Immature natural killer cell (primary cell): ENCODE data around the gene WDR1. TPM values are rescaled to one million over a fixed set of nuclear protein-coding genes. Genes with fewer than 3 reads are reported as not detected.

ENCODE experiments used
- DNase-seq, 3 donors: peaks; one replicate each; pipeline ENCODE4 v3.0.0; 2022; ENCODE audit warnings: mixed read lengths in 1 of 3
- H3K27ac Mint-ChIP-seq, 6 donors: one replicate each; pipeline ENCODE4 v1.8.0; 2020; ENCODE audit warnings: mixed read lengths in 6 of 6, mild to moderate bottlenecking in 5 of 6, inconsistent platforms in 4 of 6, moderate library complexity in 3 of 6
- H3K27me3 Mint-ChIP-seq, 3 donors: one replicate each; pipeline ENCODE4 v1.8.0; 2020 to 2021; ENCODE audit warnings: low read depth in 3 of 3, mild to moderate bottlenecking in 3 of 3, mixed read lengths in 3 of 3, moderate library complexity in 3 of 3, inconsistent platforms in 1 of 3
- H3K36me3 Mint-ChIP-seq, 3 donors: one replicate each; pipeline ENCODE4 v1.8.0; 2020; ENCODE audit warnings: mixed read lengths in 3 of 3, inconsistent platforms in 2 of 3, mild to moderate bottlenecking in 2 of 3
- H3K4me1 Mint-ChIP-seq, 2 donors: one replicate each; pipeline ENCODE4 v1.8.0; 2020; ENCODE audit warnings: inconsistent platforms in 2 of 2, mild to moderate bottlenecking in 2 of 2, mixed read lengths in 2 of 2, moderate library complexity in 1 of 2
- H3K4me3 Mint-ChIP-seq, 5 donors: one replicate each; pipeline ENCODE4 v1.8.0; 2020; ENCODE audit warnings: mild to moderate bottlenecking in 5 of 5, mixed read lengths in 5 of 5, inconsistent platforms in 3 of 5, moderate library complexity in 3 of 5
- H3K9me3 Mint-ChIP-seq, 6 donors: one replicate each; pipeline ENCODE4 v1.8.0; 2020; ENCODE audit warnings: mild to moderate bottlenecking in 6 of 6, mixed read lengths in 6 of 6, inconsistent platforms in 4 of 6, moderate library complexity in 3 of 6
- polyA plus RNA-seq, 3 donors: library from polyadenylated mRNA; unstranded; fragments of 300-500 nt; fragmentation: Illumina TruSeq; gene quantifications; one replicate each; pipeline ENCODE4 v1.2.3, GENCODE V29; 2021

WDR1 gene
- polyA plus RNA-seq, 3 donors from 2014 or later: 339 to 509 (median 401) TPM

DNA sequence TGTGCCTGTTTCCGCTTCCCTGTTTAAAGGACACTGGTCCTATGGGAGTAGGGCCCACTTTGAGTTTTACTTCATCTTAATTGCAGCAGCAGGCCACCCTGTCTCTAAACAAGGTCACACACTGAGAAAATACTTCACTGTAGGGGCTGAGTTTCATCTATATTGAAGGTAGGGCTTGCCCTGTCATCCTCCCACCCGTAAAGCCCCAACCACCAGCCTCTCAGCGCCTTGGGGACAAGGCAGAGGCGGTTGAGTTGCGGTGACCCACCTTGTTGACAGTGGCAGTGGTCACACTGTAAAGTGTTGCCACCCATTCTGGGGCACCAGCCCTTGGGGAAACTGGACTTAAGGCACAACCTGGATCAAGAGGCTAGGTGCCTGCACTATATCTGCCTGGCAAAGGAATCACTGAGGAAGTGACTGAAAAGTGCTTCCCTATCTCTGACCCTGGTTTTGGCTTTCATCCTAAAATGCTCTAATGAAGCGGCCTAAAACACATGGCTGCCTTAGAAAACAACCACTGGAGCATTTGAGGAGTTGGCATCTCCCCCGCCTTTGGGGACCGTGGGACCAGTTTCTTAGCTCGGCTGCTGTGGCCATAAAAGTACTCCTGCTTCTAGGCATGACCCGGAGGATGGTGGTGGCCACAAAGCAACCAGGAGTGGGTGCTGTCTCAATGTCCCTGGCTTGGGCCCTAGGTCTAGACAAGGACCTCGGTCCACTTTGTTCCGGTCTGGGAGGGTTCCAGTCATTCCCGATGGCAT is 7.8 kb upstream of the WDR1 start:
- Mint-ChIP-seq H3K27ac (peak overlapping the region in 3 of 6 donors; percentile 17 to 75 (median 74)), H3K27me3 (peaks cover 3 to 11% (median 5%) of the 10 kb centered on the region in 3 donors), H3K4me3 (peak overlapping the region in 1 of 5 donors; percentile 14), H3K9me3 (no peaks in the 10 kb centered on the region), H3K4me1 (peaks cover 10 to 18% of the 10 kb centered on the region in 2 donors), H3K36me3 (no peaks in the 10 kb centered on the region)
- no peak for DNase-seq

DNA sequence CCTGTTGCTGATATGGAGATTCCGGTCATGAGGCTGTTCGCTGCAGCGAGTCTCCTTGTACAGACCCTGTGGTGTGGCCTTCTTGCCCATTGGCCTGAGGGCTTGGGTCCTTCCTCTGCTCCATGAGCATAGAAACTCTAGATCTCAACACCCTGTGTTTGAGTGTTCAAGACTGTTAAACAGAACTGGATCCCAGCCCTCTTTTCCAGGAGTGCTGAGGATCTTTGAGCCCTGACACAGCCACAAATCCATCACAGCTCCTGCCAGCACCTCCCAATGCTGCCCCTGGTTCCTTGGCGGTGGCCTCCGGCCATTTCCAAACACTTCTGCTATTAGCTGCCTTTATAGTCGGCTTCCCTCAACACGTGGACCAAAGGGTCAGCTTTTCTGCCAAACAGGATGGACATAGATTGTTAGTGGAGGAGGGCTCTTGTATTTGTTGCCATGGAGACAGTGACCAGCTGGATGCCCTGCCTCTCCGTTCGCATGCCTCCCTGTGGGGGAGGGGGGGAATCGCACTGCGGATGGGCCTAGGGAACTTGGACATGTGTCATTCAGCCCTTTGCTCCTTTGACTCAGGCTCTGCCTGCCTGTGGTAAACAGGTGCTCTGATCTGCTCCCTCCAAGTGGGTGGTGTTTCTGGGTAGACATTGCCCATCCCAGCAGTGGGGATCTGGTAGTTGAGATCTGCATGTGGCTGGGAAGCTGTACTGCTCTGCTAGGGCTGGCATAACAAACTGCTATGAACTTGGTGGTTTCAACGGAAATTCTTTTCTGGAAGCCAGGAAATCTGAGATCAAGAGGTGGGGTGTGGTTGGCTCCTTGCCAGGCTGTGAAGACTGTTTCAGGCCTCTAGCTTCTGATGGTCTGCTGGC is 6.9 kb upstream of the WDR1 start:
- H3K27me3 Mint-ChIP-seq: peaks cover 2 to 11% (median 3%) of the 10 kb centered on the region in 3 donors
- H3K9me3 Mint-ChIP-seq: no peaks in the 10 kb centered on the region
- peak overlapping the region in 1 of 5 donors; percentile 14 for H3K4me3 Mint-ChIP-seq
- no peaks in the 10 kb centered on the region for H3K36me3 Mint-ChIP-seq
- H3K4me1 Mint-ChIP-seq: peaks cover 12 to 18% of the 10 kb centered on the region in 2 donors
- no peak for DNase-seq
- peak overlapping the region in 2 of 6 donors; percentile 17 to 75 for H3K27ac Mint-ChIP-seq

DNA sequence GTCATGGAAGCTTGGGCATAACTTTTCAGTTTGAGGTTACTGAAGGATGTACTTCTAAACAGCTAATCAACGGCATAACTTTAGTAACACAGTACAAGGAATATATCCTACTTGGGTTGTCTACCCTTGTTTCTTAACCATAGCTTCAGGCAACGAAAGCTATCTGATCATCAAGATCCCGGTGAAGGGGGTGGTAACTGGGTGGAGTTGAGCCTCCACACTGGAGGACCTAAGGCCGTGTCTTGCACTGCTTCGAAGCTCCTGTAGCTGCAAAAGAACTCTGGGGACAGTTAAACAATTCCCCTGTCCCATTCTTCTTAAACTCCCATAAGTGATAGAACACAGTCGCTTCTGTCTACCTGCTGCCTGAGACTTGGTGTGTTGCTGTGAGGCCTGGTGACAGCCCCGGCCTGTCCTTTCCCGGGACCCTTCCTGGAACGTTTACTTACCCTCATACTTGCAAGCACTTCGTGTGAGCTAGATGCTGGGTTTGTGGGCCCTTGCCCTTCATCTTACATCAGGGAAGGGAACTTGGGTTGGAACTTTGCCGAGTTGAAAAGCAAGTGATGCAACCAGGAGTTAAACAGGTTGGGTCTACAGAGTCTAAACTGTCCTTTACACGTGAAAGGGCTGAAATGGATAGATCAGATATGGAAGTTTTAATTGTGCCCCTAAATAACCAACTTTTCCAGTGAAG is 5.8 kb upstream of the WDR1 start:
- peak overlapping the region in 1 of 6 donors; percentile 31 for H3K27ac Mint-ChIP-seq

DNA sequence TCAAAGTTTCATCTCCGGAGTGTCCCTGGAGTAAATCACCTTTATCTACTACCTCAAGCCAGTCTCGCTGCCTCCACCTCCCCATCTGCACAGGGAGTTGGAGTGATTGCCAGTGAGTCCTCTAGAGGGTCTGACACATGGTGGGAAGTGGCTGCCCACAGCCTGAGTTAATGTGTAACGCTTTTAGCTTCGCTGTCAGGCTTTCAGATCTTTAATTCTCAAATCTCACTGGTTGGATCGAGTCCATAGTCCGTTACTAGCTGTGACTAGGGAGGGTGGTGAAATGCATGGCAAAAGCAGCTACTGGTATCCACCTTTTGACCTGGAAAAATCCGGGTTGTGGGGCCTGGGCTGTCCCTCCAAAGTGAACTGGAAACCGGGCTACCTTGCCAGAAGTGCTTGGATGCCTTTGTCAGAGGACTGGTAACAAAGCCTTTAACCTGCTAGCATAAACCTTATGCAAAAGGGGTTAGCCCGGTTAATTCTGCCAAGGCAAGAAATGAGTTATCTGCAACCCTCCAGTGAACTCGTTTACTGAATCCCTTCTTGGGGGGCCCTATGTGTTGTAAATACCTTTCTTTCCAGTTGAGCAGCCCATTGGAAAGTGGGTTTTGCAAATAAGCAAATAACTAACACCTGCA is 5.1 kb upstream of the WDR1 start:
- Mint-ChIP-seq H3K27ac (peak overlapping the region in 1 of 6 donors; percentile 2), H3K9me3 (no peaks in the 10 kb centered on the region), H3K27me3 (peaks cover 7 to 15% (median 12%) of the 10 kb centered on the region in 3 donors), H3K36me3 (no peaks in the 10 kb centered on the region), H3K4me3 (no peak overlapping the region), H3K4me1 (peaks cover 19 to 33% of the 10 kb centered on the region in 2 donors)
- DNase-seq: no peak

More for the DNA sequence above, 5.8 kb upstream of the WDR1 start:
- DNase-seq: no peak
- H3K4me3 Mint-ChIP-seq: no peak overlapping the region
- H3K4me1 Mint-ChIP-seq: peaks cover 14 to 26% of the 10 kb centered on the region in 2 donors
- H3K27me3 Mint-ChIP-seq: peaks cover 1 to 14% (median 6%) of the 10 kb centered on the region in 3 donors
- H3K9me3 Mint-ChIP-seq: no peaks in the 10 kb centered on the region
- no peaks in the 10 kb centered on the region for H3K36me3 Mint-ChIP-seq

DNA sequence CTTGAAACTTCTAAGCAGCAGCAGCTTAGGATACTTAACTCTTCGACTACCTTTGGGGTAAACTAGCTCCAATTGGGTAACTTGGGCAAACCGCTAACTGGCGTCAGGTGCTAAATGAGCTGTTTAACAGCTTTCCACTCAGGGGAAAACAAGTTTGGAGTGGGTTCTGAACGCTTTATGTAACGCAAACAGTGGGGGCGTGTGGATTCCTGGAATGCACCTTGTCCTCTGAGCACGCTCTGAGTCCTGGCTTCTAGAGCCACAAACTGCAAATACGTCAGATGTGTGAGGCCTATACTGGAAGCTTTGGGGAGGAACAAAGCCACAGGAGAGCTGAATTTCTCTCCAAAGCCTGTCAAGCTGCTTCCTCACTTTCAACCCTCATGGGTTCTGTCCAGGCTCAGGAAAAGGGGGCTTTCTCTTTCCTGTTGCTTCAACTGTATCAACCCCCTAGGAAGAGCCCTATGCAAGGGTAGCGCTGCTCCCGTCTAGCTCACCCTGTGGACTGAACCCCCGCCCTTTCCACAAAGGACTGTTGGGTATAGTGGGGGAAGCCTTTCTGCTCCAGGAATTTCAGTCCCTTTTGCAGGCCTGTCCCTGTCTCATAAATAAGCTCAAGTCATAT is 4.5 kb upstream of the WDR1 start:
- H3K4me3 Mint-ChIP-seq: no peak overlapping the region
- no peak for DNase-seq
- peak overlapping the region in 1 of 6 donors; percentile 2 for H3K27ac Mint-ChIP-seq
- H3K27me3 Mint-ChIP-seq: peaks cover 7 to 16% (median 14%) of the 10 kb centered on the region in 3 donors
- no peaks in the 10 kb centered on the region for H3K36me3 Mint-ChIP-seq
- peaks cover 19 to 34% of the 10 kb centered on the region in 2 donors for H3K4me1 Mint-ChIP-seq
- H3K9me3 Mint-ChIP-seq: no peaks in the 10 kb centered on the region

DNA sequence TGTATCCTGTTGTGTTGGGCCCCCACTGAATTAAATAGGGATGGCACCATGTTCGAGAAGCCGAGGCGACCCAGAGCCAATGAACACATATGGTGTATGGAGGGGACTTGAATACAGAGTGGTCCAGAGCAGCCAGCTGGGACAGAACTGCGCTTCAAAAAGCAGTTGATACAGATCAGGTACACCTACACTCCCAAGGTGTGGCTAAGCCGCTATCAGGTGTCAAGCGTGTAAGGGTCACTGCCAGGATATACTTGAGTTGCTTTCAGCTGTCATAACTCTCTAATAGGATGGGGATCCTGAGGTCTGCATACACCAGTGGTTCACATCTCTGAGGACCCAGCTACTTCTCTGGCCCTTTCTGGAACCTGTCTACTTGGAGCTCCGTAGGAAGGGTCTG is 3.2 kb upstream of the WDR1 start:
- no peaks in the 10 kb centered on the region for H3K9me3 Mint-ChIP-seq
- peaks cover 29 to 47% of the 10 kb centered on the region in 2 donors for H3K4me1 Mint-ChIP-seq
- H3K27me3 Mint-ChIP-seq: peaks cover 11 to 17% (median 16%) of the 10 kb centered on the region in 3 donors
- H3K4me3 Mint-ChIP-seq: no peak overlapping the region
- no peak overlapping the region for H3K27ac Mint-ChIP-seq
- peaks cover 0 to 4% (median 0%) of the 10 kb centered on the region in 3 donors for H3K36me3 Mint-ChIP-seq
- DNase-seq: no peak

DNA sequence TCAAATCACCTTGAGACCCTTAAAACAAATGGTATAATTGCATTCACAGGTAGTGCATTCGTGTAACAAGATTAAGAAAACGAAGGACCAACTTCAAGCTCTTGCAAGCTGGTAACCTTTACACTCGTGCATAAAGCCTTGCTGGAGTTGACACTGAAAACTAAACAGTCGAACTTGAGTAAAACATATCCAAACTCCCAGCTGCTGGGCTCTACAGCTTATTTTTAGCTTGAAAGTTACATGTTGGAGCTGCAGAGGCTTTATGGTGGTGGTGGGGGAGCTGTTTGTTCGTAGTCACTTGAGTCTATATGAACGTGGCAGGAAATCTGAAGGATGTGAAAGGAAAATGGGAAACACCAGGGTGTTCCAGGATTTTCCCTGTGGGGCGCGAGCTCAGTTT is 2.7 kb upstream of the WDR1 start:
- Mint-ChIP-seq H3K36me3 (peaks cover 0 to 8% (median 0%) of the 10 kb centered on the region in 3 donors), H3K27ac (no peak overlapping the region), H3K4me3 (no peak overlapping the region), H3K27me3 (peaks cover 11 to 17% (median 16%) of the 10 kb centered on the region in 3 donors), H3K4me1 (peaks cover 32 to 47% of the 10 kb centered on the region in 2 donors), H3K9me3 (no peaks in the 10 kb centered on the region)
- no peak for DNase-seq

DNA sequence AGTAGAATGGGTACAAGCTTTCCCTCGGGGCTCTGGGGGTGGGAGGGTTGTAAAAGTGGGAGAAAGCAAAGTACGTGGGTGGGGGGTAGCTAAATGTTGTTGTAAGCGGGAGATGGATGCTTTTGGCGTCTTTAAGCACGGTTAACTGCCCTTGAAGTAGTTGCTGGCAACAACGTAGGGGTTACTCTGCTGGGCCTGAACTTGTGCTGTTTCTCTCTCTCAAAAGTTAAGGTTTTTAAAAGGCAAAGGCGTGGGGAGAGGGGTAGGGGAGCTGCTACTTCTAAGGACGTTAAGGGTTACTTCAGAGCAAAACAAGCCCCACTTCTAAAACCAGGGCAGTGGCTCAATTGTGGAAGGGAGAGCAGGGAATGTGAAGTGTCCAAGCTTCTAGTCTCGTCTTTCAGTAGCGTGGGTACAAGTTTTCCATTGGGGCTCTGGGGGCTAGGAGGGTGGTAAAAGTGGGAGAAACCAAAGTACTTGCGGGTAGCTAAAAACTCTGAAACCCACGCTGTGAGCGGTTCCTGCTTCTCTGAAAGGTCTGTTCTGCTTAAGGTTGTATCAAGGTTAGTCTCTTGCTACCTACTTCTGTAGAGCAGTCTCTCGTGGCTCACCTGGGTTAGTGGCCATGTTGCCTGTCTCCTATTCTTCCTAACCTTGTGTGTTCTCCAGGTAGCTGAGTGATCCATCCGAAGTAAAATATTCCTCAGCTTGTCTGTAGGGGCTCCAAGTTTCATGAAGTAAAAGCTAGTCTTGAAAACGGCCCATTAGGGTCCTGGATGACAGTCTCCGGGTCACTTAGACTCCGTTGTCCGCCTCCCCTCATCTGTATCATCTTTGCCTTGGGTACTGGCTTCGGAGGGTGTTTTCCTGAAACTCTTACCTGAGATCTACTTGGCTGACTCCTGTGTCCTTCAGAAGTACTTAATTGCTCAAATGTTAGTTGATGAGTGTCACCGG is 1.7 kb upstream of the WDR1 start:
- Mint-ChIP-seq H3K4me3 (peak overlapping the region; percentile 15 to 95 (median 47)), H3K9me3 (no peaks in the 10 kb centered on the region), H3K4me1 (peaks cover 34 to 49% of the 10 kb centered on the region in 2 donors), H3K36me3 (peaks cover 0 to 15% (median 7%) of the 10 kb centered on the region in 3 donors), H3K27ac (peak overlapping the region; percentile 94 to 99 (median 98)), H3K27me3 (peaks cover 11 to 15% (median 15%) of the 10 kb centered on the region in 3 donors)
- no peak for DNase-seq

DNA sequence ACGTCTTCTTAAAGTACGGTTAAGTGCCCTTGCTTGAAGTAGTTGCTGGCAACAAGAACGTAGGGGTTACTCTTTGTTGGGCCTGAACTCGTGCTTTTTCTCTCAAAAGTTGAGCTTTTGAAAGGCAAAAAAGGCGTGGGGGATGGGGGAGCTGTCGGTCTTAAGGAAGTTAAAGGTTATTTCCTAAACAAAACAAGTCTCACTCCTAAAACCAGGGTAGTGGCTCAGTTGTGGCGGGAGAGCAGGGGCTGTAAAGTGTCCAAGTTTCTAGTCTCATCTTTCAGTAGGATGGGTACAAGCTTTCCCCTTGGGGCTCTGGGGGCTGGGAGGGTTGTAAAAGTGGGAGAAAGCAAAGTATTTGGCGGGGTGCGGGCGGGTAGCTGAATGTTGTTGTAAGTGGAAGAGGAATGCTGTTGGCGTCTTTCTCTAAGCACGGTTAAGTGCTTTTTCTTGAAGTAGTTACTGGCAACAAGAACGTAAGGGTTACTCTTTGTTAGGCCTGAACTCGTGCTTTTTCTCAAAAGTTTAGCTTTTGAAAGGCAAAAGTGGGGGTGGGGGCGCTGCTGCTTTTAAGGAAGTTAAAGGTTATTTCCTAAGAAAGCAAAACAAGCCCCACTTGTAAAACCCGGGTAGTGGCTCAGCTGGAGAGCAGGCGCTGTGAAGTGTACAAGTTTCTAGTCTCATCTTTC is 904 bp upstream of the WDR1 start:
- Mint-ChIP-seq H3K36me3 (peaks cover 0 to 21% (median 10%) of the 10 kb centered on the region in 3 donors), H3K27me3 (peaks cover 11 to 15% (median 15%) of the 10 kb centered on the region in 3 donors), H3K9me3 (no peaks in the 10 kb centered on the region), H3K4me1 (peaks cover 42 to 53% of the 10 kb centered on the region in 2 donors), H3K27ac (peak overlapping the region; percentile 94 to 99 (median 98)), H3K4me3 (peak overlapping the region; percentile 87 to 95 (median 92))
- DNase-seq: no peak

DNA sequence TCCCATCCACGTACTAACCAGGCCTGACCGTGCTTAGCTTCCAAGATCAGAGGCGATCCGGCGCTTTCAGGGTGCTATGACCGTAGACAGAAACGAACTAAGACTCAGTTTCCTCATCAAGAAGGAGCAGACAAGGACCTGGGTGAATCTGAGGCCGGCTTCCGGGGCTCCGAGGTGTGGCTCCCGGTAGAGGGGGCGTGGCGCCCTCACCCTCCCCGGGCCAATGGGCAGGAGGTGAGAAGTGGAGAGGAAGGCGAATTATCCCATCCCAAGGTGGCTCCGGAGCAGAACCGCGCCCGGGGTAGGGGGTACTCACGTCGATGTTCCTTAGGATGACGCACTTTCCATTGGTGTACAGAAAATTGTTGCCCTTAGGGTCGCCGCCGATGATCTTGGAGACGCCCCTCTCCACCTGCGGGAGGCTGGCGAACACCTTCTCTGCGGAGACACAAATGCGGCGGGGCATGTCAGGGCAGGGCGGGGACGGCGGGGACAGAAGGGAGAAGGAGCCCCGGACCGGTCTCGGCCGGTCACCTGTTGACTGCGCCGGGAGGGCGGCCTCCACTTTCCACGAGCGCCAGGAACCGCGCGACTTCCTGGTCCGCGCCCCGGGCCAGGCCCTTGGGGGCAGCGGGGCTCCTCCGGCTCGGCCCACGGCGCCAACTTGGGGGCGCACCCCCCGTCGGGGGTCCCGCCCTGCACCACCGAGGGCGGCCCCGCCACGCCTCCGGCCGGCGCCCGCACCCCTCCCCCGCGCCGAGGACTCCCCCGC is 616 bp downstream of the WDR1 start:
- H3K27ac Mint-ChIP-seq: peak overlapping the region; percentile 88 to 96 (median 93)
- peaks cover 57 to 67% of the 10 kb centered on the region in 2 donors for H3K4me1 Mint-ChIP-seq
- H3K9me3 Mint-ChIP-seq: no peaks in the 10 kb centered on the region
- H3K27me3 Mint-ChIP-seq: peaks cover 11 to 16% (median 15%) of the 10 kb centered on the region in 3 donors
- peak; percentile 49 to 55 (median 55) for DNase-seq
- peaks cover 0 to 36% (median 10%) of the 10 kb centered on the region in 3 donors for H3K36me3 Mint-ChIP-seq
- H3K4me3 Mint-ChIP-seq: peak overlapping the region; percentile 93 to 94 (median 93)
